ENCODE measurements around the gene RANBP3L.
"Not testable (repeated sequence)": the region's sequence is repeated elsewhere in the genome, so short reads cannot be mapped to it uniquely, and the experiment has no call there.

GRCh38 chr5:36332720-36333119 is 31.0 kb upstream of the RANBP3L start:
- TF ChIP-seq POLR2A, POLR2AphosphoS5 (IDR thresholded peaks at IDR 0.05): not testable (repeated sequence)

All from prostate gland (tissue), 1 donor.